Sigmoid colon (tissue), 4 donors: ENCODE data around the gene CUEDC2.

Source experiments
- POLR2A ChIP-seq, 2 donors: fragments of 450-650 bp; IDR thresholded peaks; one replicate each; pipeline ENCODE4 v1.6.1; 2016; ENCODE audit warnings: antibody characterized with exemption in 2 of 2, mild to moderate bottlenecking in 2 of 2, moderate library complexity in 2 of 2
- POLR2AphosphoS5 ChIP-seq, 4 donors: sonication (generic); formaldehyde crosslinking; IDR thresholded peaks; one replicate each; pipeline ENCODE4 v1.6.1; 2017; ENCODE audit warnings: antibody characterized with exemption in 4 of 4
- TF ChIP-seq, protein P1 (sequence below), 4 experiments: fragments of 450-650 bp in 3 of 4; fragments of 200-600 bp in 1 of 4; IDR thresholded peaks; one replicate each; pipeline ENCODE4 v1.5.1; 2016 to 2019; ENCODE audit warnings: antibody characterized with exemption in 4 of 4, mild to moderate bottlenecking in 3 of 4, moderate library complexity in 2 of 4

DNA sequence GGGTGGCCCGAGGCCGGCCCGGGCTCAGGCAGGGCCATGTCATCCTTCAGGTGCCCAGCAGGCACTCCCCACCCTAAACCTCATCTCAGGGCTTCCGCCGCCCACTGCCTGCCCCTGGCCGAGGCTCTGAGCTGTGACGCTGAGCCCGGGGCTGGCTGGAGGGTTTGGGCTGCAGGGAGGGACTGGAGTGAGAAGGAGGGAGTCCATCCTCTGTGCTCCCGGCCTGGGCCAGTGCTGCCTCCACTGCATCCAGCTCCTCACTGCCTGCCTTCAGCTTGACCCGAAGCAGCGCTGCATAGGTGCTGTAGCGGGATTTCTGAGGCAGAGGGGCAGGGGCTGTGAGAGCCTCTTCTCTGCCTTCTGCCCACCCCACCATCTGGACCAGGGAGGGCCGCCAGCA is 29.3 kb downstream of the CUEDC2 start:
- TF ChIP-seq, protein P1, sequence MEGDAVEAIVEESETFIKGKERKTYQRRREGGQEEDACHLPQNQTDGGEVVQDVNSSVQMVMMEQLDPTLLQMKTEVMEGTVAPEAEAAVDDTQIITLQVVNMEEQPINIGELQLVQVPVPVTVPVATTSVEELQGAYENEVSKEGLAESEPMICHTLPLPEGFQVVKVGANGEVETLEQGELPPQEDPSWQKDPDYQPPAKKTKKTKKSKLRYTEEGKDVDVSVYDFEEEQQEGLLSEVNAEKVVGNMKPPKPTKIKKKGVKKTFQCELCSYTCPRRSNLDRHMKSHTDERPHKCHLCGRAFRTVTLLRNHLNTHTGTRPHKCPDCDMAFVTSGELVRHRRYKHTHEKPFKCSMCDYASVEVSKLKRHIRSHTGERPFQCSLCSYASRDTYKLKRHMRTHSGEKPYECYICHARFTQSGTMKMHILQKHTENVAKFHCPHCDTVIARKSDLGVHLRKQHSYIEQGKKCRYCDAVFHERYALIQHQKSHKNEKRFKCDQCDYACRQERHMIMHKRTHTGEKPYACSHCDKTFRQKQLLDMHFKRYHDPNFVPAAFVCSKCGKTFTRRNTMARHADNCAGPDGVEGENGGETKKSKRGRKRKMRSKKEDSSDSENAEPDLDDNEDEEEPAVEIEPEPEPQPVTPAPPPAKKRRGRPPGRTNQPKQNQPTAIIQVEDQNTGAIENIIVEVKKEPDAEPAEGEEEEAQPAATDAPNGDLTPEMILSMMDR (IDR thresholded peaks at IDR 0.05) = no peak
- no peak for TF ChIP-seq POLR2A (IDR thresholded peaks at IDR 0.05)
- TF ChIP-seq POLR2AphosphoS5 (IDR thresholded peaks at IDR 0.05) = peak in 2 of 4 donors; percentile 5 to 40
